22Rv1 (cell line): Measurements from ENCODE around the gene LAMTOR2.

Experiments used
- ZFX ChIP-seq: fragments of 450-650 bp; IDR thresholded peaks from 2 replicates; pipeline ENCODE4 v1.6.1; 2017; ENCODE audit warnings: antibody characterized with exemption, borderline replicate concordance
- TF ChIP-seq, protein P1 (sequence below): fragments of 450-650 bp; IDR thresholded peaks from 2 replicates; pipeline ENCODE4 v1.5.1; 2017; ENCODE audit warnings: mild to moderate bottlenecking

DNA sequence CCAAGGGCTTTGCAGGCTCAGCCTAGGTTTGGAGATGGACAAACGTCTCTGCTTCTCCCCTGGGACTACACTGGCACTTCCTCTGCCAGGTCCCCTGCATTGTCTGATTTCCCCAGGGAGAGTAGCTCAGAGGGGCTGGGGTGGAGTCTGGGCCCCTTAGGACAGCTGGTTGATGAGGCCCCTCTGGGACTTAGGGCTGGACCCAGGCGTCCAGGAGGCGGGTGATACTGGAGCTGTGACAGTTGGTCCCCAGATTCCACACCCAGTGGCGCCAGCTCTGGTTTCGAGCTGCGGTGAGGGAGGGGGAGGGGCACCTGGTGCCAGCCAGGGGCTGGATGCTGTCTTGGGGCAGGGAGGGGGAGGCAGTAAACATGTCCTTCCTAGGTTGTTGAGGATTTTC lies 35.1 kb downstream of the LAMTOR2 start:
- TF ChIP-seq, protein P1, sequence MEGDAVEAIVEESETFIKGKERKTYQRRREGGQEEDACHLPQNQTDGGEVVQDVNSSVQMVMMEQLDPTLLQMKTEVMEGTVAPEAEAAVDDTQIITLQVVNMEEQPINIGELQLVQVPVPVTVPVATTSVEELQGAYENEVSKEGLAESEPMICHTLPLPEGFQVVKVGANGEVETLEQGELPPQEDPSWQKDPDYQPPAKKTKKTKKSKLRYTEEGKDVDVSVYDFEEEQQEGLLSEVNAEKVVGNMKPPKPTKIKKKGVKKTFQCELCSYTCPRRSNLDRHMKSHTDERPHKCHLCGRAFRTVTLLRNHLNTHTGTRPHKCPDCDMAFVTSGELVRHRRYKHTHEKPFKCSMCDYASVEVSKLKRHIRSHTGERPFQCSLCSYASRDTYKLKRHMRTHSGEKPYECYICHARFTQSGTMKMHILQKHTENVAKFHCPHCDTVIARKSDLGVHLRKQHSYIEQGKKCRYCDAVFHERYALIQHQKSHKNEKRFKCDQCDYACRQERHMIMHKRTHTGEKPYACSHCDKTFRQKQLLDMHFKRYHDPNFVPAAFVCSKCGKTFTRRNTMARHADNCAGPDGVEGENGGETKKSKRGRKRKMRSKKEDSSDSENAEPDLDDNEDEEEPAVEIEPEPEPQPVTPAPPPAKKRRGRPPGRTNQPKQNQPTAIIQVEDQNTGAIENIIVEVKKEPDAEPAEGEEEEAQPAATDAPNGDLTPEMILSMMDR = no peak
- TF ChIP-seq ZFX = no peak
